Astrocyte (in vitro differentiated cells and primary cell): ENCODE data around the gene TNIK. TPM values are rescaled to one million over a fixed set of nuclear protein-coding genes. Genes with fewer than 3 reads are reported as not detected.
A peak's percentile ranks its signal among the peaks of the same experiment; 100 is the strongest.

Experiments
- DNase-seq: peaks from one replicate; pipeline ENCODE4 v3.0.0-alpha.2; 2010; ENCODE audit warnings: low read depth
- FAIRE-seq: peaks from 2 replicates; lab custom pipeline; 2011; peaks lifted over from hg19 to GRCh38; lab: Jason Lieb, UNC
- H2AFZ ChIP-seq: 2 replicates; pipeline ENCODE4 v1.6.0; 2012; ENCODE audit warnings: low read depth, low read length, inconsistent platforms
- H3K27ac ChIP-seq: 2 replicates; pipeline ENCODE4 v1.5.1; 2011; ENCODE audit warnings: low read depth, low read length, inconsistent platforms
- H3K27me3 ChIP-seq: 2 replicates; pipeline ENCODE4 v1.6.0; 2011; ENCODE audit warnings: low read length, inconsistent platforms; ENCODE audit not compliant: insufficient read depth
- H3K36me3 ChIP-seq: 2 replicates; pipeline ENCODE4 v1.5.1; 2011; ENCODE audit warnings: low read length, inconsistent platforms; ENCODE audit not compliant: insufficient read depth
- H3K4me1 ChIP-seq: 2 replicates; pipeline ENCODE4 v1.5.1; 2011; ENCODE audit warnings: low read length, inconsistent platforms; ENCODE audit not compliant: insufficient read depth
- H3K4me2 ChIP-seq: 2 replicates; pipeline ENCODE4 v1.6.0; 2012; ENCODE audit warnings: low read length, inconsistent platforms
- H3K4me3 ChIP-seq: 2 replicates; pipeline ENCODE4 v1.5.1; 2011; ENCODE audit warnings: low read depth, mild to moderate bottlenecking, low read length, inconsistent platforms; ENCODE audit not compliant: insufficient read depth
- H3K79me2 ChIP-seq: 2 replicates; pipeline ENCODE4 v1.6.0; 2012; ENCODE audit warnings: mild to moderate bottlenecking, low read length, inconsistent platforms; ENCODE audit not compliant: insufficient read depth
- H3K9ac ChIP-seq: 2 replicates; pipeline ENCODE4 v1.6.0; 2012; ENCODE audit warnings: mild to moderate bottlenecking, low read length, inconsistent platforms
- H3K9me3 ChIP-seq: 2 replicates; pipeline ENCODE4 v1.5.1; 2012; ENCODE audit warnings: low read depth, mild to moderate bottlenecking, low read length, inconsistent platforms; ENCODE audit not compliant: insufficient read depth
- H4K20me1 ChIP-seq: 2 replicates; pipeline ENCODE4 v1.6.0; 2012; ENCODE audit warnings: low read length, inconsistent platforms; ENCODE audit not compliant: insufficient read depth
- H3K27ac Mint-ChIP-seq: one replicate; pipeline ENCODE4 v1.8.0; 2021; ENCODE audit warnings: mild to moderate bottlenecking, mixed read lengths; ENCODE audit not compliant: unreplicated experiment
- H3K27me3 Mint-ChIP-seq: one replicate; pipeline ENCODE4 v1.8.0; 2021; ENCODE audit warnings: low read depth, mixed read lengths; ENCODE audit not compliant: unreplicated experiment
- H3K36me3 Mint-ChIP-seq: one replicate; pipeline ENCODE4 v1.8.0; 2021; ENCODE audit warnings: low read depth, mixed read lengths; ENCODE audit not compliant: unreplicated experiment
- H3K4me1 Mint-ChIP-seq: one replicate; pipeline ENCODE4 v1.8.0; 2021; ENCODE audit warnings: low read depth, mixed read lengths; ENCODE audit not compliant: unreplicated experiment
- H3K4me3 Mint-ChIP-seq: one replicate; pipeline ENCODE4 v1.8.0; 2021; ENCODE audit warnings: mild to moderate bottlenecking, moderate library complexity, mixed read lengths; ENCODE audit not compliant: unreplicated experiment
- H3K9me3 Mint-ChIP-seq: one replicate; pipeline ENCODE4 v1.8.0; 2021; ENCODE audit warnings: mild to moderate bottlenecking, mixed read lengths; ENCODE audit not compliant: unreplicated experiment
- CTCF ChIP-seq: IDR thresholded peaks from 2 replicates; pipeline ENCODE4 v1.5.1; 2011; ENCODE audit warnings: low read depth, mild to moderate bottlenecking, inconsistent platforms, low read length, moderate library complexity; ENCODE audit not compliant: insufficient read depth
- EZH2 ChIP-seq: IDR thresholded peaks from 2 replicates; pipeline ENCODE4 v1.6.1; 2012; ENCODE audit warnings: mild to moderate bottlenecking, low read length, inconsistent platforms; ENCODE audit not compliant: insufficient read depth
- total RNA-seq: library from RNA; stranded (reverse); gene quantifications from 2 replicates; pipeline ENCODE4 v1.2.1, GENCODE V29; 2021

TNIK gene
- total RNA-seq, 1 donor from 2014 or later, result 70.0 TPM

DNA sequence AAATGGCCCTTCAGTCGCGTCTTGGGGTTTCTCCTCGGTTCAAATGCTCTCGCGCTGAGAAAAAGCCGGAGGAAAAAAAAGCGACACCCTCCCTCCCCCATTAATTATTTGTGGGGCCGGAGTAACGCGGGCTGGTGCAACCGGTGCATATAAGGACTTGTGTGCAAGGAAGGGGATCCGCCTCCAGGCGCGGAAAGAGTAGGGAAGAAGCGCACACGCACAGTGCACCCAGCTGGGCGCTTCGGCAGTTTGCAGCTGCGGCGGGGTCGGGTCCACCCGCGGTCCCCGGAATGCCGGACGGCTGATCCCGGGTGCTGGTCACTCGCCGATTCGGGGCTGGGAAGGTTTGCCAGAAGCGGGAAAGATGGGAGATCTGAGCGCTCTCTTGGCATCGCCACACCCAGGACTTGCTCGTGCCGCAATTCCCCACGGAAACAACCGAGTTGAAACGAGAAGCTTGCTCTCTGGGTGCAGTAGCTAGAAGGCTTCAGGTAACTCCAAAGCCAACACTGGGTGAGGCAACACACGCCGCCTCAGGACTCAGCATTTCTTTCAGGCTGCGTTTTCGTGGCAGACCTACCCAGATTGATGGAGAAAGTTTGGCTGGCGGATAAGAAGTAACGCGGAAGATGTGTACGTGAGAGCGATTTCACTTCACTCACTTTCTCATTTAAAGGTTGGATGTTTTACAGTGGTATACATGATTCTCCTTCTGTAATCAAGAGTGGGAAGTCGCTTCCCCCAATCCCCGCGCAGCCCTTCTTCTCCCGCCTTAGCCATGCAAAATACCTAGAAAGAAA is 720 bp upstream of the TNIK start:
- Histone ChIP-seq H2AFZ (peak overlapping the region; percentile 87), H3K79me2 (peaks cover 31% of the 10 kb centered on the region), H3K9me3 (no peaks in the 10 kb centered on the region), H3K4me2 (peak overlapping the region; percentile 93), H4K20me1 (peaks cover 22% of the 10 kb centered on the region), H3K27me3 (no peaks in the 10 kb centered on the region), H3K4me1 (peaks cover 9% of the 10 kb centered on the region), H3K27ac (no peak overlapping the region), H3K36me3 (no peaks in the 10 kb centered on the region), H3K9ac (peak overlapping the region; percentile 81), H3K4me3 (peak overlapping the region; percentile 68)
- Mint-ChIP-seq H3K4me1 (peaks cover 18% of the 10 kb centered on the region), H3K9me3 (peaks cover 6% of the 10 kb centered on the region), H3K27me3 (no peaks in the 10 kb centered on the region), H3K27ac (peak overlapping the region; percentile 77), H3K36me3 (peaks cover 7% of the 10 kb centered on the region), H3K4me3 (peak overlapping the region; percentile 100)
- no peak for TF ChIP-seq CTCF
- no peak for TF ChIP-seq EZH2
- peak; percentile 67 for DNase-seq
- FAIRE-seq, result no peak

DNA sequence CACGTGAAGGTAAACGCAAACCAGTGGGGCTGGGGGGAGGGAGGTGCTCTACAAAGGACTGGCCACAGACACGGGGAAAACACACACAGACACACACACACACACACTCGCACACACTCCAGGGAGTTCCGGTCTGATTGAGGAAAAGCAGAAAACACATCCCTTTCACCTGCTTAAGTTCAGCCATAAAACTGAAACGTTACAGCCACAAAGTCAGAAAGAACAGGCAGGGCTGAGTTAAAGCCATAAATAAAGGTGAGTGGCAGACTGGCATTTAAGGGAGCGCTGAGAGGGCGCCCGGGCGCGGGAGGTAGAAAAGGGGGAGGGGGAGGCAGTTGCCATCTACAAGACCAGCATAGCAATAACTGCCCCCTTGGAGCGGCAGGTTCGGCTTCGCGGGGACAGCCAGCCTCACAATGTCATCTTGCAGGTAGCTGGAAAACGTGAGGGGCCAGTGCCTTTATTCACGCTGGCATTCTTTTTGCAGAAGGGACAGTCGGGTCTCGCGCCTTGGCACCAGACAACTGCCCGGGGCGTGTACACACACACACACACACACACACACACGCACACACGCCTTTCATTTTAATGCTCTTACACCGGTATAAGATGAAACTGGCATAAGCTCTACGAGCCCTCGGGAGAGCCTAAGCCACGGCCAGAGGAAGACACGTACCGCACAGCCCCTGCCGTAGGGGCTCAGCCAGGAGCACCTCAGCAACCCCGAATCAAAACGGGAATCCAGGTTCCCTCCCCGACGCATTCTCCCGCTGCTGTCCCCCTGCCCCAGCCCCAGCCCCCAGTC is 866 bp downstream of the TNIK start:
- Mint-ChIP-seq H3K9me3 (no peaks in the 10 kb centered on the region), H3K4me3 (peak overlapping the region; percentile 100), H3K27ac (peak overlapping the region; percentile 80), H3K27me3 (no peaks in the 10 kb centered on the region), H3K36me3 (no peaks in the 10 kb centered on the region), H3K4me1 (peaks cover 25% of the 10 kb centered on the region)
- Histone ChIP-seq H3K4me3 (peak overlapping the region; percentile 68), H3K27me3 (no peaks in the 10 kb centered on the region), H2AFZ (peak overlapping the region; percentile 87), H3K9ac (peak overlapping the region; percentile 81), H3K4me2 (peak overlapping the region; percentile 93), H3K79me2 (peaks cover 47% of the 10 kb centered on the region), H3K36me3 (no peaks in the 10 kb centered on the region), H4K20me1 (peaks cover 33% of the 10 kb centered on the region), H3K27ac (no peak overlapping the region), H3K4me1 (peaks cover 9% of the 10 kb centered on the region), H3K9me3 (no peaks in the 10 kb centered on the region)
- DNase-seq, result peak; percentile 55
- no peak for FAIRE-seq
- TF ChIP-seq EZH2, result peak; percentile 63
- TF ChIP-seq CTCF, result no peak
